ENCODE data around the gene PTPN14.
"Not testable (repeated sequence)": the region's sequence is repeated elsewhere in the genome, so short reads cannot be mapped to it uniquely, and the experiment has no call there.

The PTPN14 gene

GRCh38 chr1:214551436-214552173 is at the start of gene PTPN14:
Gene PTPN14, minus strand, starts transcription at chr1:214551602. Its CDS starts 86,799 bp downstream, at chr1:214464803.
- H3K4me3 ChIP-seq (ENCODE audit: low read depth, low read length), result peak within 1 kb of the TSS; percentile 66
- no peak for TF ChIP-seq CTCF (IDR thresholded peaks at IDR 0.05; ENCODE audit: insufficient read depth, low read depth, low read length, missing control alignments)
- no peak for DNase-seq (ENCODE audit: low read depth)

- TF ChIP-seq CTCF (IDR thresholded peaks at IDR 0.05; ENCODE audit: insufficient read depth, low read depth, low read length, missing control alignments), result no peak
- H3K4me3 ChIP-seq (ENCODE audit: low read depth, low read length), result no peak overlapping the region
- no peak for DNase-seq (ENCODE audit: low read depth)
Observed at GRCh38 chr1:214593158-214593557, 41.8 kb upstream of the PTPN14 start.

GRCh38 chr1:214591918-214592317 is 40.5 kb upstream of the PTPN14 start:
- not testable (repeated sequence) for H3K4me3 ChIP-seq (ENCODE audit: low read depth, low read length); DNase-seq (ENCODE audit: low read depth)

- TF ChIP-seq CTCF (IDR thresholded peaks at IDR 0.05; ENCODE audit: insufficient read depth, low read depth, low read length, missing control alignments), result no peak
- no peak overlapping the region for H3K4me3 ChIP-seq (ENCODE audit: low read depth, low read length)
- no peak for DNase-seq (ENCODE audit: low read depth)
Observed at GRCh38 chr1:214590696-214591095, 39.3 kb upstream of the PTPN14 start.

GRCh38 chr1:214588963-214589597 is 37.7 kb upstream of the PTPN14 start:
- no peak for DNase-seq (ENCODE audit: low read depth)
- no peak overlapping the region for H3K4me3 ChIP-seq (ENCODE audit: low read depth, low read length)
- no peak for TF ChIP-seq CTCF (IDR thresholded peaks at IDR 0.05; ENCODE audit: insufficient read depth, low read depth, low read length, missing control alignments)

GRCh38 chr1:214587165-214587564 is 35.8 kb upstream of the PTPN14 start:
- no peak for TF ChIP-seq CTCF (IDR thresholded peaks at IDR 0.05; ENCODE audit: insufficient read depth, low read depth, low read length, missing control alignments)
- DNase-seq (ENCODE audit: low read depth), result no peak
- H3K4me3 ChIP-seq (ENCODE audit: low read depth, low read length), result no peak overlapping the region

- TF ChIP-seq CTCF (IDR thresholded peaks at IDR 0.05; ENCODE audit: insufficient read depth, low read depth, low read length, missing control alignments), result no peak
- no peak overlapping the region for H3K4me3 ChIP-seq (ENCODE audit: low read depth, low read length)
- DNase-seq (ENCODE audit: low read depth), result no peak
Observed at GRCh38 chr1:214586621-214587020, 35.2 kb upstream of the PTPN14 start.
